PC-9 (cell line): ENCODE data around the gene PLEKHH3. TPM values are rescaled to one million over a fixed set of nuclear protein-coding genes. Genes with fewer than 3 reads are reported as not detected.

ENCODE experiments used
- BruUV-seq: library from RNA; stranded (reverse); fragments of 400-500 nt; replicated peaks from 2 replicates; lab custom pipeline; 2021; lab: Mats Ljungman, UMichigan
- CTCF ChIA-PET: fragments of 300-600 bp; sonication (Branson Sonifier 250); formaldehyde crosslinking; loops from one replicate; lab custom pipeline; 2022; ENCODE audit warnings: antibody characterized with exemption; lab: Charles Lee
- POLR2A ChIA-PET: fragments of 300-600 bp; sonication (Branson Sonifier 250); formaldehyde crosslinking; loops from one replicate; lab custom pipeline; 2022; ENCODE audit warnings: antibody characterized with exemption; ENCODE audit not compliant: unreplicated experiment; lab: Charles Lee
- DNase-seq, 2 experiments: peaks; one replicate each; pipeline versions ENCODE4 v3.0.0 to v3.0.0-alpha.2; 2015 to 2022; ENCODE audit warnings: mixed read lengths in 1 of 2
- H2AFZ ChIP-seq: fragments of 200-600 bp; sonication (generic); 2 replicates; pipeline ENCODE4 v1.8.1; 2017; ENCODE audit warnings: antibody characterized with exemption
- H3F3A ChIP-seq: fragments of 200-600 bp; sonication (generic); 2 replicates; pipeline ENCODE4 v1.8.1; 2017; ENCODE audit warnings: antibody characterized with exemption, mild to moderate bottlenecking, low read depth; ENCODE audit not compliant: insufficient read depth
- H3K27ac ChIP-seq: fragments of 200-600 bp; sonication (generic); 2 replicates; pipeline ENCODE4 v1.6.1; 2016; ENCODE audit warnings: mixed run types
- H3K27me3 ChIP-seq: fragments of 200-600 bp; sonication (generic); 2 replicates; pipeline ENCODE4 v1.6.1; 2016; ENCODE audit warnings: low read depth, mixed run types; ENCODE audit not compliant: insufficient read depth
- H3K36me3 ChIP-seq: fragments of 200-600 bp; sonication (generic); 2 replicates; pipeline ENCODE4 v1.6.1; 2016; ENCODE audit warnings: low read depth, mixed run types
- H3K4me1 ChIP-seq: fragments of 200-600 bp; sonication (generic); replicated peaks from 2 replicates; pipeline ENCODE4 v1.6.1; 2016; ENCODE audit warnings: mixed run types; ENCODE audit not compliant: insufficient read depth
- H3K4me2 ChIP-seq: fragments of 200-600 bp; sonication (generic); 2 replicates; pipeline ENCODE4 v1.6.1; 2017; ENCODE audit warnings: mixed run types
- H3K4me3 ChIP-seq: fragments of 200-600 bp; sonication (generic); 2 replicates; pipeline ENCODE4 v1.6.1; 2016; ENCODE audit warnings: mixed run types
- H3K79me2 ChIP-seq: fragments of 200-600 bp; sonication (generic); 2 replicates; pipeline ENCODE4 v1.6.1; 2017; ENCODE audit warnings: low read depth, mixed run types
- H3K9me2 ChIP-seq: fragments of 200-600 bp; sonication (generic); 2 replicates; pipeline ENCODE4 v1.8.1; 2017; ENCODE audit warnings: mild to moderate bottlenecking; ENCODE audit not compliant: insufficient read depth
- H3K9me3 ChIP-seq: fragments of 200-600 bp; sonication (generic); 2 replicates; pipeline ENCODE4 v1.8.1; 2016; ENCODE audit warnings: low read depth; ENCODE audit not compliant: insufficient read depth
- H4K20me1 ChIP-seq: fragments of 200-600 bp; sonication (generic); 2 replicates; pipeline ENCODE4 v1.8.1; 2017; ENCODE audit not compliant: insufficient read depth
- EZH2 ChIP-seq: fragments of 200-600 bp; sonication (generic); IDR thresholded peaks from 2 replicates; pipeline ENCODE4 v1.8.0; 2017; ENCODE audit warnings: antibody characterized with exemption, low read depth
- intact Hi-C: fragments of 100-400 bp; cut with micrococcal nuclease; formaldehyde crosslinking; loops from one replicate; pipeline ENCODE4 v1.10.0; 2022; ENCODE audit not compliant: unreplicated experiment
- total RNA-seq: library from RNA; stranded (reverse); gene quantifications from 2 replicates; pipeline ENCODE4 v1.2.3, GENCODE V29; 2021
- TF ChIP-seq, protein P1 (sequence below): fragments of 200-600 bp; sonication (generic); conservative IDR thresholded peaks from 2 replicates; pipeline ENCODE4 v1.6.1; 2017; ENCODE audit warnings: mixed run types, antibody characterized with exemption, mild to moderate bottlenecking, moderate library complexity

The PLEKHH3 gene
- total RNA-seq, 1 experiment from 2014 or later = 22.5 TPM

DNA sequence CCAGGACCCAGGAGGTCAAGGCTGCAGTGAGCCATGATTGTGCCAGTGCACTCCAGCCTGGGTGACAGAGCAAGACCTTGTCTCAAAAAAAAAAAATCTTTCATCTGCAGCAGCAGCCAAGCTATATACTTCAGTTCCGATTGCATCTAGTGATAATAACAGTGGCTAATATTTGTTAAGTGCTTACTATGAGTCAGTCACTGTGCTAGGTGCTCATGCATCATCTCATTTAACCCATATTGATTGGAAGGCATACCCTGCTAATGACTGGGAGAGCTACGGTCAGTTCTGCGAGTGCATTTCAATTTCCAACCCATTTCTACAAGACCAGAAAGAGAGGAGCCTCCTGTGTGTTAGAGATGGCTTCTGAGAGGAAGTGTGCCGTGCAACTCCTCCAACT lies 25.4 kb downstream of the PLEKHH3 start:
- CTCF ChIA-PET = interaction anchor here (0.7 kb wide), 1 partner anchor 85 kb away, joined by 6 read pairs; no protein-coding TSS in a partner anchor
- DNase-seq = peak in 1 of 2 experiments; percentile 54
- intact Hi-C loops = no loop called here
- Histone ChIP-seq H3F3A (peaks cover 21% of the 10 kb centered on the region; the same call in 1 of the 2 replicates), H3K4me1 (peaks cover 17% of the 10 kb centered on the region), H3K36me3 (no peaks in the 10 kb centered on the region), H3K9me3 (no peaks in the 10 kb centered on the region), H4K20me1 (no peaks in the 10 kb centered on the region), H3K4me2 (peak overlapping the region; percentile 12; the same call in 1 of the 2 replicates), H3K79me2 (no peaks in the 10 kb centered on the region), H3K27me3 (no peaks in the 10 kb centered on the region), H2AFZ (no peak overlapping the region), H3K9me2 (no peaks in the 10 kb centered on the region), H3K4me3 (no peak overlapping the region), H3K27ac (no peak overlapping the region)
- TF ChIP-seq, protein P1, sequence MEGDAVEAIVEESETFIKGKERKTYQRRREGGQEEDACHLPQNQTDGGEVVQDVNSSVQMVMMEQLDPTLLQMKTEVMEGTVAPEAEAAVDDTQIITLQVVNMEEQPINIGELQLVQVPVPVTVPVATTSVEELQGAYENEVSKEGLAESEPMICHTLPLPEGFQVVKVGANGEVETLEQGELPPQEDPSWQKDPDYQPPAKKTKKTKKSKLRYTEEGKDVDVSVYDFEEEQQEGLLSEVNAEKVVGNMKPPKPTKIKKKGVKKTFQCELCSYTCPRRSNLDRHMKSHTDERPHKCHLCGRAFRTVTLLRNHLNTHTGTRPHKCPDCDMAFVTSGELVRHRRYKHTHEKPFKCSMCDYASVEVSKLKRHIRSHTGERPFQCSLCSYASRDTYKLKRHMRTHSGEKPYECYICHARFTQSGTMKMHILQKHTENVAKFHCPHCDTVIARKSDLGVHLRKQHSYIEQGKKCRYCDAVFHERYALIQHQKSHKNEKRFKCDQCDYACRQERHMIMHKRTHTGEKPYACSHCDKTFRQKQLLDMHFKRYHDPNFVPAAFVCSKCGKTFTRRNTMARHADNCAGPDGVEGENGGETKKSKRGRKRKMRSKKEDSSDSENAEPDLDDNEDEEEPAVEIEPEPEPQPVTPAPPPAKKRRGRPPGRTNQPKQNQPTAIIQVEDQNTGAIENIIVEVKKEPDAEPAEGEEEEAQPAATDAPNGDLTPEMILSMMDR = no peak
- no peak for TF ChIP-seq EZH2
- POLR2A ChIA-PET = interaction anchor here (0.6 kb wide), 1 partner anchor 181 kb away, joined by 3 read pairs; the partner anchor contains the start of gene PSME3
- no TSS peak for BruUV-seq

DNA sequence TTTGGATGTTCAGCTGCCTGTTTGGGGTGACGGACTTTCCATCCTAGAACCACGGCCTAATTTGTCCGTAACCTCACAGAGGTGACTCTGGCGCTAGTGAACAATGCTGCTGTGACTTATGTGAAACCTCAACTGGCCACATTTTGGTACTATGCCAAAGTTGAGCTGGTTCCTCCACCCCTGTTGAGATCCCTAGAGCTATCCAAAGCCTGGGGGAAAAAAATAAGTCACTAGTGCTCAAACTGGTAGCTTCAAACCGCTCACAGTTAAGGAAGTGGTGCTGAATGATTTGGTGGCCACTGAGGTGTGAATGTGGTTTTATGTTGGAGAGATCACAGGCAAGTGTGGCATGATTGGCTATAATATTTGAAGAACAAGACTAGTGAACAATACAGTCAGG lies 29.0 kb downstream of the PLEKHH3 start:
- H3K9me3 ChIP-seq = no peaks in the 10 kb centered on the region
- DNase-seq = peak; percentile 23 to 57
- H3K36me3 ChIP-seq = no peaks in the 10 kb centered on the region
- intact Hi-C loops = no loop called here
- 0 out of 2 replicates have a peak, but pooled peaks cover 4% of the 10 kb centered on the region for H3K4me1 ChIP-seq
- no peaks in the 10 kb centered on the region for H3K79me2 ChIP-seq
- no peaks in the 10 kb centered on the region for H4K20me1 ChIP-seq
- CTCF ChIA-PET = interaction anchor here (0.7 kb wide), 2 partner anchors 70 to 127 kb away, joined by 3 read pairs; partner anchors contain the start of gene PSMC3IP
- POLR2A ChIA-PET = no interaction called here
- no peaks in the 10 kb centered on the region for H3K9me2 ChIP-seq
- 0 out of 2 replicates have a peak, but pooled peaks cover 6% of the 10 kb centered on the region for H3F3A ChIP-seq
- no peak overlapping the region for H2AFZ ChIP-seq
- no peak overlapping the region for H3K4me3 ChIP-seq
- no peaks in the 10 kb centered on the region for H3K27me3 ChIP-seq
- no TSS peak for BruUV-seq
- H3K27ac ChIP-seq = no peak overlapping the region
- H3K4me2 ChIP-seq = no peak overlapping the region
- TF ChIP-seq, protein P1 = no peak
- TF ChIP-seq EZH2 = no peak

DNA sequence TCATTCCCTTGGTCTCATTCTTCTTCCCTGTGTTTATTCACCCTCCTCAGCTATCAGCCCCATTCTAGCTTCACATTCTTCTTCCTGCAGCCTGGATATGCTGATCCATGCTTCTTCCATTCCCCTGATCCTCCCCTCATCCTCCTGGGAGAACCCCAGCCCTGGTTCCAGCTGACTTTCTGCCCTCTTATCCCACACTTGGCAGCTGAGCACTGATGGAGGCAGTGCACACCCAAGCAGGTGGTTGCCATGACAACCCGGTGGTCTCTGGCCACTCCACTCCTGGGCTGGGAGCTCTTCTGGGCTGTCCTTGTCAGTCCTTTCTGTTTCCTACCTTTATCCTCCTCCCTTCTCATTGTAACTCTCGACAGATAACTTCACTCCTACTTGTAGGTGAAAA lies 34.5 kb downstream of the PLEKHH3 start:
- TF ChIP-seq, protein P1 = no peak
- TF ChIP-seq EZH2 = no peak
- ChIA-PET POLR2A (no interaction called here), CTCF (no interaction called here)

More for the DNA sequence above, 34.5 kb downstream of the PLEKHH3 start:
- intact Hi-C loops = no loop called here
- BruUV-seq = no TSS peak
- no peaks in the 10 kb centered on the region for H3K36me3 ChIP-seq
- H3K4me2 ChIP-seq = no peak overlapping the region
- no peaks in the 10 kb centered on the region for H3K9me2 ChIP-seq
- no peak for DNase-seq
- no peaks in the 10 kb centered on the region for H3K79me2 ChIP-seq
- no peaks in the 10 kb centered on the region for H3K4me1 ChIP-seq
- H3F3A ChIP-seq = no peaks in the 10 kb centered on the region
- no peak overlapping the region for H2AFZ ChIP-seq
- H3K9me3 ChIP-seq = no peaks in the 10 kb centered on the region
- H3K27me3 ChIP-seq = no peaks in the 10 kb centered on the region
- H4K20me1 ChIP-seq = no peaks in the 10 kb centered on the region
- no peak overlapping the region for H3K27ac ChIP-seq
- H3K4me3 ChIP-seq = no peak overlapping the region
